ENCODE results near the gene DPH5.

Gene DPH5

GRCh38 chr1:101029184-101029583 lies 3.6 kb upstream of the DPH5 start:
- no peak for DNase-seq

GRCh38 chr1:101028466-101028865 lies 2.9 kb upstream of the DPH5 start:
- no peak for DNase-seq

GRCh38 chr1:101027194-101027772 lies 1.7 kb upstream of the DPH5 start:
- no peak for DNase-seq

- DNase-seq: no peak
These were observed 825 bp upstream of the DPH5 start for GRCh38 chr1:101026430-101026788.

- DNase-seq: peak in 1 of 2 donors; percentile 7
These were observed 314 bp downstream of the DPH5 start for GRCh38 chr1:101025283-101025656.

- peak; percentile 16 to 33 for DNase-seq
These were observed 3.3 kb downstream of the DPH5 start for GRCh38 chr1:101022294-101022693.

- no peak for DNase-seq
These were observed 8.1 kb downstream of the DPH5 start for GRCh38 chr1:101017448-101017847.

- DNase-seq: no peak
These were observed 11.8 kb downstream of the DPH5 start for GRCh38 chr1:101013776-101014175.

GRCh38 chr1:101008229-101008834 lies 17.3 kb downstream of the DPH5 start:
- DNase-seq: no peak

- peak; percentile 16 to 22 for DNase-seq
These were observed 19.0 kb downstream of the DPH5 start for GRCh38 chr1:101006553-101006952.

- DNase-seq: no peak
These were observed 19.7 kb downstream of the DPH5 start for GRCh38 chr1:101005871-101006270.

GRCh38 chr1:101005183-101005582 lies 20.4 kb downstream of the DPH5 start:
- no peak for DNase-seq

GRCh38 chr1:101004670-101005069 lies 20.9 kb downstream of the DPH5 start:
- peak; percentile 25 to 57 for DNase-seq

- DNase-seq: peak; percentile 20 to 42
These were observed 21.5 kb downstream of the DPH5 start for GRCh38 chr1:101004061-101004460.

- DNase-seq: no peak
These were observed 22.5 kb downstream of the DPH5 start for GRCh38 chr1:101003012-101003650.

- peak; percentile 65 to 72 for DNase-seq
These were observed 23.0 kb downstream of the DPH5 start for GRCh38 chr1:101002551-101002950.

GRCh38 chr1:101000131-101000873 lies 25.3 kb downstream of the DPH5 start:
- DNase-seq: no peak

- no peak for DNase-seq
These were observed 27.2 kb downstream of the DPH5 start for GRCh38 chr1:100998426-100998825.

- DNase-seq: no peak
These were observed 30.2 kb downstream of the DPH5 start for GRCh38 chr1:100995198-100995988.

- DNase-seq: no peak
These were observed 36.1 kb downstream of the DPH5 start for GRCh38 chr1:100989306-100990077.

- no peak for DNase-seq
These were observed 37.5 kb downstream of the DPH5 start for GRCh38 chr1:100988121-100988520.

- DNase-seq: no peak
These were observed 42.8 kb downstream of the DPH5 start for GRCh38 chr1:100982793-100983192.
